22Rv1 (cell line): ENCODE results near the gene RAB40AL.
A peak's percentile ranks its signal among the peaks of the same experiment; 100 is the strongest.

Experiments used
- CTCF ChIP-seq: fragments of 450-650 bp; IDR thresholded peaks from 2 replicates; pipeline ENCODE4 v1.5.1; 2017; ENCODE audit warnings: mild to moderate bottlenecking
- ZFX ChIP-seq: fragments of 450-650 bp; IDR thresholded peaks from 2 replicates; pipeline ENCODE4 v1.6.1; 2017; ENCODE audit warnings: antibody characterized with exemption, borderline replicate concordance

GRCh38 chrX:102950908-102951866 is 14.1 kb downstream of the RAB40AL start:
- TF ChIP-seq CTCF: peak; percentile 59
- TF ChIP-seq ZFX: no peak
